Activated CD4-positive, alpha-beta T cell treated with anti-CD3 and anti-CD28 coated beads, Interleukin-2, amount 50 U/mL, for 1 hour (primary cell): ENCODE results near the gene IL22RA2.
A peak's percentile ranks its signal among the peaks of the same experiment; 100 is the strongest.
"Not testable (repeated sequence)": the region's sequence is repeated elsewhere in the genome, so short reads cannot be mapped to it uniquely, and the experiment has no call there.

ENCODE experiments used
- DNase-seq: peaks from one replicate; pipeline ENCODE4 v3.0.0-alpha.2; 2020

IL22RA2 gene, protein sequence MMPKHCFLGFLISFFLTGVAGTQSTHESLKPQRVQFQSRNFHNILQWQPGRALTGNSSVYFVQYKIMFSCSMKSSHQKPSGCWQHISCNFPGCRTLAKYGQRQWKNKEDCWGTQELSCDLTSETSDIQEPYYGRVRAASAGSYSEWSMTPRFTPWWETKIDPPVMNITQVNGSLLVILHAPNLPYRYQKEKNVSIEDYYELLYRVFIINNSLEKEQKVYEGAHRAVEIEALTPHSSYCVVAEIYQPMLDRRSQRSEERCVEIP

DNA sequence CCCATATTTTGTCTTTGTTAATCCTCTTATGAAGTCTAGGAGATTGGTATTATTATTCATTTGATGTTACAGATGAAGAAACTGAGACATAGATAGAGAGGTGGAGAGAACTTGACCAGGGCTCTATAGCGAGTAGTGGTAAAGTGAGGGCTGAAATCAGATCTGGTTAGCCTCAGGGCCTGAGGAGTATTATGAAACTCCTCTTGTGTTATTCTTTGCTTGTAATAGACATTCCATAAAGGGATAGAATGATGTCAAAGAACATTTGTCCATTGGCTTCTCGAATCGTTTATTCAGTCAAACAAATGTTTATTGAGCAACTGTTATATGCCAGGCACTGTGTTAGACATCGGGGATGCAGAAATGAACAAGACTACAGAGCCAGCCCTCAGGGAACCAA, at the start of gene IL22RA2:
IL22RA2 (minus strand) TSS at position 144 of the 400 bp plus-strand sequence. CDS start 11,895 bp downstream, outside the sequence.
- DNase-seq = no peak

DNA sequence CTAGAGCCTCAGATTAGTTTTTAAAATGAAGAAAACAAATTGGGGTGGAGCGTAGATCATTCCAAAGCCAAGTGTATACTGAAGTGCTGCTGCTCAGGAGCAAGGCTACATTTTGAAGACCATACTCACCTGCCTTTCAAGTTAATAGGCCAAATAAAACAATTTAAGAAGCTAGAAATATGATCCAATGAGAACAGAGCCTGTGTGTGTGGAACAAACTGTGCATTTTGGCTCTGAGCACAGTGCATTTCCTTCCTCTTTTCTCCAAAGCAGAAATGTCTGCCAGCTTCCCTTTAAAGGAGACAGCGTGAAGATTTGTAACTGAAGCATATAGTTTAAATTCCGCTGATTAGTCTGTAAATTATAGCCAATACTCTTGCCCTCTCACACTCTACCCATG, 48.9 kb upstream of the IL22RA2 start:
- DNase-seq = no peak

DNA sequence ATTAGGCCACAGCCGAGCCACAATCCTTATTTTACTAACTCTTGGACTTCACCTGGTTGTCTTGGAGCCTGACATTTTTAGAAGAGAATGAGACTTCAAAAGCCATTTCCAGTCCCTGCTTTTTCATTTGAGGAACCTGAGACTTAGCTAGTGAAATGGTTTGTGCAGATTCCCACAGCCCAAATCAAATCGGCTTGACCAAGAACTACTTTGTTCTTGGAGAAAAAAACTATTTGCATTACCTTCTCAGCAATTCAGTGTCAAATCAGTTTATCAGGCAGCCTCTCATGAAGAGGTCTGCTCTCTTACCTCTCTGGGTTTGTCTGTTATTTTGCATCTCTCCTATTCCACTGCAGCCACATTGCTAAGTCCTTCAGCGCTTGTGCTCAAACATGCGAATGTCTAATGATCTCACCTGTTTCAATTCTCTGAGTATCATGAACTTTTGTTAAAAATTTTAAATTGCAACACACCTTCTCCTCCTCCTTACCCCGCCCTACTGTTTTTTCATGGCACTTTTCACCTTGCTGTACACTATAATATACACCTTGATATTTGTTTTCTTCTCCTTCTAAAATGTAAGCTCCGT, 46.3 kb upstream of the IL22RA2 start:
- no peak for DNase-seq

DNA sequence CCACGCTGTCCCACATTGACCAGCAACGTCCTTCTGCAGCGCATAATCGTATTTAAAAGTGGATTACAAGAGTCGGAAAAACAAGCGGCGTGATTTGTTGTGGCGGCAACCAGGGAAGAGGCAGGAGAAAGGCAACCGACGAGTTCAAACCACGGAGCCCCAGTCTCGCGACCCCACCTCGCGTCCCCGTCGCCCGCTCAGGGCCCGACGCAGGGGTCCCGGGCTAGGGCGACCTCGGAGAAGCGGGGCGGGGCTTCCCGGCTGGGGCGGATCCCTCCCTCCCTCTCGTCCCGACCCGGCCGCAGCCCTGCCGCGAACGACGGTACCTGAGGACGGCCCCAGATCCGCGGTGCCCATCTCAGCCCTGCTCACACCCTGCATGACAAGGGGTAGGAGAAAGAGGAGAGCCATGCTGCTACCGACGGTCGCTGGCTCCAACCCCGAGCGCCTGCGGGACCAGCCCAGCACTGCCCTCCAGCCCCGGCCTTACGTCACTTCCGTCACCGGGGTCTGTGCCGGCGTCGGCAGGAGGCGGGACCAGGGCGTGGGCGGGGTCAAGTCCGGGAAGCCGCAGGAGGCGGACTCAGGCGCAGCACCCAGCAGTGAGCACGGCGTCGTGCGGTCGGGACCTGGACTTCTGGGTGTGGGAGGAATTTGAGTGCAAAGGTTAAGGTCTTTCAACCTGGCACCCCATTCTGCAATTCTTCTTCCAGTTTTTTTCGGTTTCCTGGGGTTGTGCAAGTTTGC, 45.6 kb upstream of the IL22RA2 start, which contains the start of gene IFNGR1:
IFNGR1 (minus strand) TSS at position 469 of the 747 bp plus-strand sequence; CDS start at position 411, 58 bp downstream.
- peak; percentile 95 for DNase-seq

DNA sequence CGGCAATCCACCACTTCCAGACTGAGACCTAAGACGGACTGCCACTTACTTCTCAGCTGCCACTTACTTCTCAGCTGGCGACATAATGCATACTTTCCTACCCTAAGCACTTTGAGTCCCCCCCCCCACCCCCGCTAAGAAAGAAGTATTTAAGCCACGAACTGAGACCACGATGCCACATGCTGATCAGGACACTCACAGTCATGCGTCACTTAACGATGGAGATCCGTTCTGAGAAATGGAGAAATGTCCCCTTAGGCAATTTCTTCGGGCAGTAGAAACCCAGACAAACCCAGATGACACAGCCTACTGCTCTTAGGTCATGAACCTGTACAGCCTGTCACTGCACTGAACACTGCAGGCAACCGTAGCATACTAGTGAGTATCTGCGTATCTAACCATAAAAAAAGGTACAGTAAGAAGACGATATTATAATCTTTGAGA, 45.1 kb upstream of the IL22RA2 start:
- peak; percentile 36 for DNase-seq

DNA sequence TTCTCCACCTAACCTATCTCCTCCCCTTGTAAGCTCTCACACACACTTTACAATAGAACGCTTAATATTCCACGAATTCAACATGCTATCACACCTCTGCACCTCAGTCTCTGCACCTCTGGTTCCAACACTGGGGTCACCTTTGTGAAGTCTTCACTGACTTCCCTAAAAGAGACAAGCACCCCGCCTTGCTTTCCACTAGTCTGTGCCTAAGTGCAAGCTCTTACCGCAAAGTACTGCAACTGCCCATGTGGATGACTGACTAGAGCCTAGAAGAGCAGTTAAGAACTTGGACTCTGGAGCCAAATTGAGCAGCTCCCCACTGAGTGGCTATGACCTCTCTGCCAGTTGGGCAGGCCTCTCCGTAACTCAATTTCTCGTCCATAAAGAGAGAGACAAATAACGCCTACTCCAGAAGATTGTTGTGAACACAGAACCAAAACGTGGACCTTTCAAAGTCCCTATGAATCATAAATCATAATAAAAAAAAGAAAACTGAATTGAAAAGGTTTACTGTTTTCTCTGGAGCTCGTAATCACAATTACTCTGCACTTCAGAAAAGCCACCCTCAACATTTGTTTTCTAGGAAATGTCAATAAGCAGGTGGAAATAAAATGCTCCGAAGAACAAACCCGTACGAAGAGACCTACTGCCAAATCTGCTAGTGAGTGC, 44.5 kb upstream of the IL22RA2 start:
- DNase-seq = no peak

DNA sequence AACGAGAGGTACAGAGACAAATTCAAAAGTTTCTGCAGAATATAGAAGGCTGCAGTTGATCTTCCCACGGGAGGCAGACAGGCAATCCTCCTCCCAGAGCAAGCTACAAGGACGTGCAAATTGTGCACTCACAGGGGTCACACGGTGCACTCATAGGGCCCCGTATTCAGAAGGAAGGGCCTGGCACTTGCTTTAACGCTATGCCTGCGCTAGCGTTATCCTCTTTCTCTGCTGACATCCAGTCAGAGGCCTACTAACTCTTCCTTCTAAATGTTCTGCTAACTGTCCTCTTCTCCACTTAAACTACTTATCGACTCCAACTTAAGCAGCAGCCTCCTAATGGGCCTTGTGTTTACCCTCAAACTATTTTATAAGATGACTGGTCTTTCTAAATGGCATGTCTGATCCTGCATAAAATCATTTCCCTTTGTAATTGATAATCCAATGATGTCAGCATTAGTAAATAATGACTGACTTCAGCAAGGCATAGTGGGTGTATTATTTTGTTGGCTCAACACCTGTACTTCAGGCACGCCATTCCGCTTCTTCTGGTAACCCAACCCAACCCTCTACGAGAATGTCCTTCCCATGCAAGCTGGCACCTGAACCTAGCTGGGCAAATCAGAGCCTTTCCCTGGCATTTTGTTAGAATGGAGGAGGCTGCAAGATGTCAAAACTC, 43.6 kb upstream of the IL22RA2 start:
- no peak for DNase-seq

DNA sequence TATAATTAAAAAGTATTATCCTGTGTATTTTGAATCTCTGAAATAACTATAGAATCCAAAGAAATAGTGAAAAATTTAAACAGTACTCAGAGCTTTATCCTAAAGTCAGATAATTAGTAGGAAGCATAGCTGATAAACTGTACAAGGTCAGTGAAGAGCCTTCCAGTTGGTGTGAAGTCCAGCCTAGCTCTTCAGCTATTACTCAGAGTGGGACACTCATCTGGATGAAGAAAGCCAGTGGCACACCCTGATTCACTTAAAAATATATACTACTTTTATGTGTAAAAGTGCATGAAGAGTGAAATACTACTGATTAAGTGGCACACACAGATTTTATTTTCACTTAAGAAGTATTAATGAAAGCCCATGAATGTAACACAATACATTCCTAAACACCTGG, 42.7 kb upstream of the IL22RA2 start:
- DNase-seq = no peak

DNA sequence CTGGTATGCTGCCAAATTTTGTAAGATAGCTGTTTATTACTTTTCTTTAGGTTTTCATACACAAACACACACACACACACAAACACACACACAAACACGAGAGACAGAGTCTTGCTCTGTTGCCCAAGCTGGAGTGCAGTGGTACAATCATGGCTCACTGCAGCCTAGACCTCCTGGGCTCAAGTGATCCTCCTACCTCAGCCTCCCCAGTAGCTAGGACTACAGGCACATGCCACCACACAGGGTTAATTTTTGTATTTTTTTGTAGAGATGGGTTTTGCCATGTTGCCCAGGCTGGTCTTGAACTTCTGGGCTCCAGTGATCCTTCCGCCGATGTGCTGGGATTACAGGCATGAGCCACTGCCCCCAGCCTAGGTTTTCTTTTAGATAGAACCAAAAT, 42.2 kb upstream of the IL22RA2 start:
- not testable (repeated sequence) for DNase-seq

DNA sequence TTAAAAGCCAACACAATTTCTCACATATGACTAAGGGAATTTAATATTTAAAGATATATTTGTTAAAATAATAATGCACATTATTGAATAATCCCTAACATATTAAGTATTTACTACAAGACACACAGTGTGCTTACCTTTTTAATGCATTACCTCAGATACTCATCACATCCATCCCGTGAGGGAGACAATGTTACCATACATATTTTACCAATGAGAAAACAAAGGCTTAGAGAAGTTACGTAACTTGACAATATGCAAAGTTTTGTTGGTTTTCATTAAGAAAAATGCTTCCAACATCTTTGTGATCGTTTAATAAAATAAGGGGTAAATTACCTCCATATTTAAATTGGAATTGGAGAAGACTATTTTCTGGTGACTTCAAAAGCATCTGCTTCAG, 41.5 kb upstream of the IL22RA2 start:
- DNase-seq = no peak

DNA sequence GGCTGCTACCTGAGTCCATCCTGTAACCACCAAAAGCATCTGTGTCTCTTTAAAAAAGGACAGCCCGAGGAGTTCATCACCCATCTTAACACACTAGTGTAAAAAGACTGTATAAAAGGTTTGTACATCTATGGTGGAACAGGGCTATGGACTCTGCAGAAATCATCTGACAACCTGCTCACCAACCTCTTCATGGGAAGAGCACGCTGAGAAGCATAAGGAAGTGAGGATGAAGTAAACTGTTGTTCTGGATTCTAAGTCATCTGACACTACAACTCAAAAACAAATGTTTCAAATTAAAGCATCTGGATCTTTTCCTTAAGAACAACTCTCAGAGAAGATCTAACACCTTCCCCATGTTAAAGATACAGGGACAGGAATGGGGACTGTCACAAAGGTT, 40.4 kb upstream of the IL22RA2 start:
- no peak for DNase-seq

DNA sequence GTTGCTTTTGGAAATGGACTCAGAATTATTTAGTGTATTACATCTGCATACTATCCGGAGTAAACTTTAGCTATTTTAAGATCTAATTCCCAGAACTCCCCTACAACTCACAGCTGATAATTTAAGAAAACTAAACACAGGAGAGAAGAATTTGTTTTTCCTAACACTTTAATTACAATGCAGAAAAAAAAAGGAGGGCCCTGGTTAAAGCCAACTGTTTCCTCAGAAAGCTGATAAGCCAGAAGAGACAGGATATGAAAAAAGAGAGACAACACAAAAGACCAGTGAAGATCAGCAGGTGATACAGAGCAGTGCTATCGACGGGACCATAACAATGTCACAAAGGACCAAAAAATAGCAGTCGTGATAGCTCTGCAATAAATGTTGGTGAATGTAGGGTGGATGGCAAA, 39.9 kb upstream of the IL22RA2 start:
- no peak for DNase-seq

DNA sequence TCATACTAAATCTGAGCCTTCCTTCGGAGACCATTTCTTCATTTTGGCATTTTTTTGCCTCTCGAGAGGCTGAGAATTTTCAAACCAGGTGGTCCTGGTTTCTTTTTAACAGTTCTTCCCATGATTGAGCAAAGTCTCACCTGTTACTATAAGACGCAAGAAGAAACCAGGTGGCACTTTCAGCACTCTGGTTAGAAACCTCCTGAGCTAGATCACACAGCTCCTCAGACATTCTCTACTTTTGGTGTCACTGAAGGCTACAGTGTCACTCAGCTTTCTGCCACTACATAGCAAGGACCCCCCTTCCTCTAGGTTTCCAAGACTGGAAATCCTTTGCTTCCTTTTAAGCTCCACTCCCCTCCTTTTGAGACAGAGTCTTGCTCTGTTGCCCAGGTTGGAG, 38.5 kb upstream of the IL22RA2 start:
- DNase-seq = no peak

DNA sequence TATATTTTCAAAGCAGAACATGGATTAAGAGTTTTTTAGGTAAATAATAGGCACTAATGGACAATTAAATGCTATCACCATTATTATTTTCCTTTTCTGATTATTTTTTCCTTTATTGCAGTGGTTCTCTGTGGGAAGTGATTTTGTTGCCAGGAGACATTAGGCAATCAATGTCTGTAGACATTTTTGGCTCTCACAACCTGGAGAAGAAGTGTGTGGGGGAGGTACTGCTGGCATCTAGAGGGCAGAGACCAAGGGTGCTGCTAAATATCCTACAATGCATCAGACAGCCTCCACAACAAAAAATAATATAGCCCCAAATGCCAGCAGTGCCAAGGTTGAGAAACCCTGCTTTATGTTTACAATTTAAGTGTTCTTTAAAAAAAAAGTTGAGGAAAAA, 37.5 kb upstream of the IL22RA2 start:
- DNase-seq = no peak

DNA sequence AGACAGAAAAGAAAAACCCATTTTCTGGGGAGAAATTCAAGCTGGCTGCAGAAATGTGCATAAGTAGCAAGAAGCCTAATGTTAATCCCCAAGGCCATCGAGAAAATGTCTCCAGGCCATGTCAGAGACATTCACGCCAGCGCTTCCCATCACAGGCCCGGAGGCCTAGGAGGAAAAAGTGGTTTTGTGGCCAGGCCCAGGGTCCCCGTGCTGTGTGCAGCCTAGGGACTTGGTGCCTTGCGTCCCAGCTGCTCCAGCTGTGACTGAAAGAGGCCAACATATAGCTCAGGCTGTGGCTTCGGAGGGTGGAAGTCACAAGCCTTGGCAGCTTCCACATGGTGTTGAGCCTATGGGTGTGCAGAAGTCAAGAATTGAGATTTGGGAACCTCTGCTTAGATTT, 34.8 kb upstream of the IL22RA2 start:
- no peak for DNase-seq

DNA sequence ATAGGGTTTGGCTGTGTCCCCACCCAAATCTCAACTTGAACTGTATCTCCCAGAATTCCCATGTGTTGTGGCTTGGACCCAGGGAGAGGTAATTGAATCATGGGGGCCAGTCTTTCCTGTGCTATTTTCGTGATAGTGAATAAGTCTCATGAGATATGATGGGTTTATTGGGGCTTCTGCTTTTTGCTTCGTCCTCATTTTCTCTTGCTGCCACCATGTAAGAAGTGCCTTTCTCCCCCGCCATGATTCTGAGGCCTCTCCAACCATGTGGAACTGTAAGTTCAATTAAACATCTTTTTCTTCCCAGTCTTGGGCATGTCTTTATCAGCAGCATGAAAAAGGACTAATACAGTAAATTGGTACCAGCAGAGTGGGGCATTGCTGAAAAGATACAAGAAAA, 34.0 kb upstream of the IL22RA2 start:
- not testable (repeated sequence) for DNase-seq

DNA sequence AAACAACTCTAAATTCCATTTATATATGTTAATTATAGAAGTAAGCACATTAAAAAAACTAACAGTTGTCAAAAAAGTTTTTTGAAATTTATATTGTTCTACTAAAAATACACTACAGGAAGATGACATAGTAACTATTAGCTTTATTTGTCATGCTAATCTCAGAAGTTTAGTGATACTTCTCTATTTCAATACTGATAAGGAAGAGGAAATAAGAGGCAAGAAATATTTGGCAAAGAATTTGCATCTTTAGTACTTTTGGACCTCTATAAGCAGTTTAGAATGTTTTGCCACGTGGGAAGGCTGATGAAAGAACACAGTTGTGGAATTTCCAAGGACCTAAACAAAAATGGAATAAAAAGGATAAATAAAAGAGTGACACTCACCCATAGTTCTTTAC, 33.1 kb upstream of the IL22RA2 start:
- no peak for DNase-seq

DNA sequence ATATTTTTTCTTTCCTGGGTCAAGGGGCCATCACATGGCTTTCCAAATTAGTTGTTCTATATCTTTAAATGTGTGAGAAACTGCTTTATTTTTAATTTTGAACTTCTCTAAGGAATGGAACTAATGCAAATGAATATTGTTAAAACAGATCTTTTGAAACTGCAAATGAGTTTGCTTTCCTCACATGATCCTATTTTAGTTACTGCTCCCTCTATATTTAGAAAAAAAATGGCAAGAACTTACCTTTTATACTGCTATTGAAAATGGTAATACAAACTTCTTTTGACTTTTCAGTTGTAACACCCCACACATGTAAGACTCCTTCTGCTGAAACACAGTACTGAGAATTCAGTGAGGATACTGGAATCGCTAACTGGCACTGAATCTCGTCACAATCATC, 29.8 kb upstream of the IL22RA2 start:
- no peak for DNase-seq

DNA sequence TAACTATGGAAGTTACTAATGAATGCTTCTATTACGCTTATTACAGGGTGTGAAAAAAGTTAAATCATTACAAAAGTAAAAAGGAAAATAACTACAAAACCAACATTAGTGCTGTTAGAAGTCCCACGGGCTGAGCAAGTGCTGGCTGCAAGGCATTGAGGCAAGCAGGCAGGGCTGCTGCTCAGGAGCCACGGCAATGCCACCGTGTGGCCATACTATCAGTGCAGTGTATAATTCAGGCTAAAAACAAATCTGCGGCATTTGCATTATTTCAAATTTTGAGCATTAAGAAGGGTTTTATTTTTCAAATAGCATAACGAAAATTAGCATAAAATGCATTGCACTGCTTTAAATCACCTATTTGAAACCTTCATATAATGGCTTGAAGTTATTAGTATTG, 28.6 kb upstream of the IL22RA2 start:
- no peak for DNase-seq

DNA sequence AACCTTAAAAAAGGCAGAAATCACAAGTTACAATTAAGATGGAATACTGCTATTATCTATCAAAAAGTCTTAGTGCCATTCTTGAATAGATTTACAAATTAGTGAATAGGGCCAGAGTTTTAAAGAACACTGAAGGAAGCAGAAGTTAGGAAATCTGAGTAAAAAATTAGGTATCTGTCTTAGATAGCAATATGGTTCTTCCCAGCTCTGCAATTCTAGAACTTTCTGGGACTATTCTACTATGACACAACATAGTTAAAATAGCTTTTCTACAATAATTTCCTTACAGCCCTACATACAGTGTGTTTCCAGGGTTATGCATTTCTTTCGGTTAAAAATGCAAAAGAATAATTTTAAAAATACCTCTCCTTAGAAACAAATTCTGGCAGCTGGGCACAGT, 27.6 kb upstream of the IL22RA2 start:
- DNase-seq = no peak

DNA sequence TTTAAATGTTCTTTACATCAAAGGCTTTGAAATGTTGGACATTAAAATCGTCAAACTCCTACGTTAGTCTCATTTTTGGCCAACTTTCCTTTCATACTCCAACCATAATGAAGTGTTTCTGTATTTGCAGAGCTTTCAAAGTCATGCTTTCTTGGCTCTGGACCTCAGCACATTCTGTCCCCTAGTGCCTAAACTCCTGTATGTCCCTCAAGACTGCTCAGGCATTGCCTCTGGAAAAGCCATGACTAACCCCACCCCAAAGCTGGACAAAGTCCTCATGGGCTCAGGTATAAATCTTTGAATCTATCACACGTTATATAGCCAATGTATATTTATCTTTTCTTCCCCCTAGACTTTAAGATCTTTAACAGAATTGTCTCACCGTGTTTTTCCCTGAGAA, 26.8 kb upstream of the IL22RA2 start:
- DNase-seq = no peak

DNA sequence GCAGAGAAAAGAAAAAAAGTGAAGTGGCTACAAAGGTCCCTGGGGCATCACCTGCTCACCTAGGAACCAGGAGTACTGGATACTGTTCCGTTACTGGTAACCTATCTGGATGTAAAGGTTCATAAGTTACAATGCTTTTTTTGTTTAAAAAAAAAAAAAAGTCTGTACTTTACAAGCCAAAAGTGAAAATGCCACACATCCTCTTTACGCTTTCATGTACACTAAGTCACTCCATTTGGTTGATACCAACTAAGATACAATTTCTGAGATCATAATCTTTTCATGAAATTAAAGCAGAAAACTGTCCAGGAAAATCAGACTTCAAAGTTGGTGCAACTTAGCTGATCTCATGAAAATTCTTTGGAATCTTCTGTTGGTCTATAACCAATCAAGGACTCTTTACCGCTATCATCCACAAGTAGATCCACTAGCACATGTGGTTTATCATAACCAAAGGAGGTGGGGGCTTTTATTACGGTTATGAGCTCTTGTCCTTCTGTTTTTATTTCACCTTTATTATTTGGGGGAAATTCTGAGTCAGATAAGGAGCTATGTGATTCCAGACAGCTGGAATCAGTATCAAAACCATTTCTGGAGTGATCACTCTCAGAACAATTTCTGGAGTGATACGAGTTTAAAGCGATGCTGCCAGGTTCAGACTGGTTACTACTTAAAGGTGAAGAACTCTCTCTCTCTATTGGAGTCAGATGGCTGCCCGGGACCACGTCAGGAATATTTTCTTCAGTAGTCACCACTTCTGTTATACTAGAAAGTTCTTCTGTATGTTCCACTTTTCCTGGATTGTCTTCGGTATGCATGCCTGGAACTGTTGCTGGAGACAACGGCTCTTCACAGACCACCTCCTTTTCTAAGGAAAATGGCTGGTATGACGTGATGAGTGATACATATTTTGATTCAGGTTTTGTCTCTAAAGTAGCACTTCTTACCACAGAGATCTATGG, 24.5 kb upstream of the IL22RA2 start:
- DNase-seq = no peak
